GM20000 (cell line): ENCODE data around the gene ADAR.

Experiments used
- DNase-seq: peaks from one replicate; pipeline ENCODE4 v3.0.0; 2012; ENCODE audit warnings: low spot score
- TF ChIP-seq, protein P1 (sequence below): IDR thresholded peaks from 2 replicates; pipeline ENCODE4 v1.5.1; 2012; ENCODE audit warnings: mild to moderate bottlenecking, control low read depth; ENCODE audit errors: extremely low read depth, missing control alignments

The ADAR gene

GRCh38 chr1:154556422-154556821 lies 51.6 kb downstream of the ADAR start:
- TF ChIP-seq, protein P1, sequence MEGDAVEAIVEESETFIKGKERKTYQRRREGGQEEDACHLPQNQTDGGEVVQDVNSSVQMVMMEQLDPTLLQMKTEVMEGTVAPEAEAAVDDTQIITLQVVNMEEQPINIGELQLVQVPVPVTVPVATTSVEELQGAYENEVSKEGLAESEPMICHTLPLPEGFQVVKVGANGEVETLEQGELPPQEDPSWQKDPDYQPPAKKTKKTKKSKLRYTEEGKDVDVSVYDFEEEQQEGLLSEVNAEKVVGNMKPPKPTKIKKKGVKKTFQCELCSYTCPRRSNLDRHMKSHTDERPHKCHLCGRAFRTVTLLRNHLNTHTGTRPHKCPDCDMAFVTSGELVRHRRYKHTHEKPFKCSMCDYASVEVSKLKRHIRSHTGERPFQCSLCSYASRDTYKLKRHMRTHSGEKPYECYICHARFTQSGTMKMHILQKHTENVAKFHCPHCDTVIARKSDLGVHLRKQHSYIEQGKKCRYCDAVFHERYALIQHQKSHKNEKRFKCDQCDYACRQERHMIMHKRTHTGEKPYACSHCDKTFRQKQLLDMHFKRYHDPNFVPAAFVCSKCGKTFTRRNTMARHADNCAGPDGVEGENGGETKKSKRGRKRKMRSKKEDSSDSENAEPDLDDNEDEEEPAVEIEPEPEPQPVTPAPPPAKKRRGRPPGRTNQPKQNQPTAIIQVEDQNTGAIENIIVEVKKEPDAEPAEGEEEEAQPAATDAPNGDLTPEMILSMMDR, result no peak
- DNase-seq, result no peak

DNA sequence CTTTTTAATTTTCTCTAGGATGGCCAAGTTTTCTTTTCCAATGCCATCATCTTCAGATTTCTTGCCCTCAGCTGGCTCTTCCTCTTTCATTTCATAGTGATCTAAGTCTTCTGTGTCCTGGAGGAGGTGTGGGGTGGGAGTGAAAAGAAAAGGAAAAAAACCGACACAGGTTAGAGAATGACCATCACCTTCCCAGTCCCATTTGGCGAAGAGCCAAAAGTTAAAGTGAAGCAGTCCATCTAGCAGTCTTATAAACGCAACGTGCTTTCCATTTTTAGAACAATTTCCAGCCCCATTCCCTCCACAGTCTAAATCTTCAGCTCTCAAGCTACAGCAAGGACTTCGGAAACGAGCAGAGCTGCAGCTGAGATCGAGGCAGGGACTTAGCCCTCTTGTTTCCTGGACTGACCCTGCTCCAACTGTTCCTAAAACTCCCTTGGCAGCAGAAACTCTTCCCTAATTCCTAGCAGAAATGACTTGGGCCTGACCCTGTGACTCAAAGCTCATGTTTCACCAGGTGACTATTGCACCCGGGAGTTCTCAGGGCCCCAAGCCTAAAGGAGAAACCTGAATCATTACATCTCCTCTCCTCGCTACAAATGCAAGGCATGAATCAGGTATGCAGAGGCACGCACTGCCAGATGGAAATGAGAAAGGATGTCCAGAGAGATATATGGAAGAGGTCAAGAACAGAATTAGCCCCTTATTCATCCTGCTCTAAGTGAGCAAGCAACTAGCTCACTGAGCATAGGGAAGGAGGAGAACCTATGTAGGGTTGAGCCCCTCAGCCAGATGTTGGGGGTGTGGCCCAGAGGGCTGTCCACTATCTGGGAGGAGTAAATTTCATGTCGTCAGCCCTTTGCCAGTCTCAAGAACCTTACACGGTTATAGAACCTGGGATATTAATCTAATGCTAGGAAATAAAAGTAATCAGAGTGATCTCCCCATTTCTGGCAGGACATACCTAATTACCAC lies 54.6 kb downstream of the ADAR start:
- TF ChIP-seq, protein P1, result no peak
- no peak for DNase-seq

DNA sequence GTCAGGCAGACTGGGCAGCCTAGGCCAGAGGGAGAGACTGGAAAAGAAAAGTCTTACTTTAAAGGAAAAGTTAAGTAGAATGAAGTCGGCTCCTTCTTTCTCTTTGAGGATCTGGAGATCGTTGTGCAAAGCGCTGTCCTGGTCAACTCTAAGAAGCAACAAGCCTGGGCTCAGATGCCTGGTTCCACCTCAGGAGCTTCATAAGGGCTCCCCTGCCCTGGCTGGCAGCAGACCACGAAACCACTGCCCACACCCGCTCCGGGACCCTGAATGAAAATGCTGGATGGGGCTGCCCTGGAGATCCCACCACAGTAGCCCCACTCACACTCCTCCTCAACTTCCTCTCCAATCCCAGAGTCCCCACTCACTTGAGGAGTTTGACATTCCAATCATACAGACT lies 56.0 kb downstream of the ADAR start:
- no peak for DNase-seq
- TF ChIP-seq, protein P1, result no peak

DNA sequence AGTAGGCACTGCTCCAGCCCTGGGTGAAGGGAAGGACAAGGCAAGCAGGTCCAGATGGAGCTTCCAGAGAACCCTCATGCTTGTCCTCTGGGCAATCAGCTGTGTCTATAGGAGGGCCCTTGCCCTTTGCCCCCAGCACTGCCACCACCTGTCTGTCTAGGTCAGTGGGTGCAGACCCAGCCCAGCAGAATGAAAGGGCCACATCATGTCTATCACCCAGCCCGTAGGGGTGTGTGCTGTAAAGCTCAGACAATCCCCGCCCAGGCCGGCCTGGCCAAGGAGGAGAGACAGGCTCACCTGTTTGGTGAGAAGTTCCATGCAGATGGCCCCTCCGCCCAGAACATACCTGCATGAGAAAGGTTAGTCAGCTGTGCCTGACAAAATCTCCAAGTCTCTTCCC lies 56.5 kb downstream of the ADAR start:
- no peak for DNase-seq

GRCh38 chr1:154550657-154551056 lies 57.3 kb downstream of the ADAR start:
- TF ChIP-seq, protein P1, result no peak
- DNase-seq, result no peak

More for the DNA sequence above, 56.5 kb downstream of the ADAR start:
- TF ChIP-seq, protein P1, result no peak

- no peak for DNase-seq
- TF ChIP-seq, protein P1, result no peak
Measured at GRCh38 chr1:154550070-154550469, 57.9 kb downstream of the ADAR start.

DNA sequence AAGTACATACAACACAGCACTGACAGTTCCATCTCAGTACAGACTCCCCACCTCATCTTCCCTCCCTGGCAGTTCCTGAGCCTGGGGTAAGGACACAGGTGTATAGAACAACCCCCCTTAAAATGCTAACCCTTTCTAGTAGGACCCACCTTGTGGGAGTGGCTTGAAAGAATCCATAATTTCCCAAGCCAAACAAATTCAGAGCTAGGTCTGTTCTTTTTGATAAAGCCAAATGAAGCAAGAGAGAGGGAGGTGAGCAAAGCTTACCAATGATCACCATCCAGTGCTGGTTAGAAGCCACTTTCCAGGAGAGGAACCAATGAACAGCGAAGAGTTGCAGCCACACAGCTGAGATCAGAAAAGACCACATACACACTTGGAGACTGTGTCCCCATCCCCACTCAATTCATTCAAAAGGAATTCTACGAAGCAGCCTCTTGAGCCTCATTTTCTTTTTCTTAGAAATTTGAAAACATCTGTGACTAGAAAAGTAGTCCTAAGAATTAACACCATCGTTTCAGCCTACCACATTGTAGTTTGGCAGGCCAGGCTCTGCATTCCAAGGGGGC lies 58.7 kb downstream of the ADAR start:
- DNase-seq, result no peak
- TF ChIP-seq, protein P1, result no peak
